Mesendoderm (in vitro differentiated cells): ENCODE results near the gene TRPC6.
A peak's percentile ranks its signal among the peaks of the same experiment; 100 is the strongest.

Experiments used
- DNase-seq: peaks from one replicate; pipeline ENCODE4 v3.0.0; 2013
- H2AK5ac ChIP-seq: 2 replicates; pipeline ENCODE4 v1.6.1; 2013; ENCODE audit warnings: low read length, inconsistent platforms
- H2BK120ac ChIP-seq: 2 replicates; pipeline ENCODE4 v1.6.1; 2013; ENCODE audit warnings: low read depth, mild to moderate bottlenecking, low read length, moderate library complexity, mixed read lengths
- H2BK15ac ChIP-seq: replicated peaks from 2 replicates; pipeline ENCODE4 v1.6.1; 2013; ENCODE audit warnings: low read depth, mild to moderate bottlenecking, moderate library complexity
- H2BK5ac ChIP-seq: 2 replicates; pipeline ENCODE4 v1.6.1; 2013; ENCODE audit warnings: low read length, inconsistent platforms
- H3K18ac ChIP-seq: 2 replicates; pipeline ENCODE4 v1.6.1; 2013; ENCODE audit warnings: mild to moderate bottlenecking, low read length, mixed read lengths
- H3K23ac ChIP-seq: one replicate; pipeline ENCODE4 v1.6.1; 2013; ENCODE audit warnings: low read length
- H3K27ac ChIP-seq: 2 replicates; pipeline ENCODE4 v1.5.1; 2013; ENCODE audit warnings: low read depth, mild to moderate bottlenecking, inconsistent platforms, low read length, moderate library complexity
- H3K27me3 ChIP-seq: 2 replicates; pipeline ENCODE4 v1.6.1; 2013; ENCODE audit warnings: low read length, control low read depth, mild to moderate bottlenecking, inconsistent platforms; ENCODE audit not compliant: insufficient read depth, poor library complexity
- H3K36me3 ChIP-seq: 2 replicates; pipeline ENCODE4 v1.6.1; 2013; ENCODE audit warnings: low read length, inconsistent platforms; ENCODE audit not compliant: control insufficient read depth, insufficient read depth
- H3K4ac ChIP-seq: one replicate; pipeline ENCODE4 v1.6.1; 2013; ENCODE audit warnings: low read depth, mild to moderate bottlenecking, low read length, moderate library complexity
- H3K4me1 ChIP-seq: 2 replicates; pipeline ENCODE4 v1.6.1; 2013; ENCODE audit warnings: low read depth, low read length, inconsistent platforms; ENCODE audit not compliant: control insufficient read depth
- H3K4me2 ChIP-seq: 2 replicates; pipeline ENCODE4 v1.6.1; 2013; ENCODE audit warnings: low read length
- H3K4me3 ChIP-seq: 2 replicates; pipeline ENCODE4 v1.5.1; 2013; ENCODE audit warnings: mild to moderate bottlenecking, low read length
- H3K56ac ChIP-seq: one replicate; pipeline ENCODE4 v1.6.1; 2013; ENCODE audit warnings: low read length
- H3K79me1 ChIP-seq: 2 replicates; pipeline ENCODE4 v1.6.1; 2013; ENCODE audit warnings: low read length, inconsistent platforms
- H3K79me2 ChIP-seq: 2 replicates; pipeline ENCODE4 v1.6.1; 2013; ENCODE audit warnings: mild to moderate bottlenecking, low read length; ENCODE audit not compliant: control insufficient read depth, insufficient read depth
- H3K9ac ChIP-seq: 2 replicates; pipeline ENCODE4 v1.6.1; 2013; ENCODE audit warnings: low read length, inconsistent platforms
- H4K5ac ChIP-seq: one replicate; pipeline ENCODE4 v1.6.1; 2013; ENCODE audit warnings: low read length
- H4K8ac ChIP-seq: one replicate; pipeline ENCODE4 v1.6.1; 2013; ENCODE audit warnings: low read depth, mild to moderate bottlenecking, control low read depth, low read length, moderate library complexity
- WGBS: extraction: QIAGEN DNeasy Blood & Tissue Kit; methylation state at CpG from one replicate; pipeline ENCODE4 v1.1.7; 2013; ENCODE audit warnings: low lambda C conversion rate, missing lambda C conversion rate; ENCODE audit not compliant: insufficient coverage; ENCODE audit errors: extremely low coverage; 5-methylcytosine and 5-hydroxymethylcytosine counted together

TRPC6 gene

GRCh38 chr11:101436511-101437142, 147.2 kb downstream of the TRPC6 start:
- no peak overlapping the region for H3K4me3 ChIP-seq

GRCh38 chr11:101435408-101435973, 148.3 kb downstream of the TRPC6 start:
- H3K18ac ChIP-seq: no peak overlapping the region
- H4K8ac ChIP-seq: no peak overlapping the region
- H3K4me1 ChIP-seq: peaks cover under 1% of the 10 kb centered on the region
- H2BK15ac ChIP-seq: no peak overlapping the region
- DNase-seq: no peak
- no peak overlapping the region for H3K27ac ChIP-seq
- no peaks in the 10 kb centered on the region for H3K27me3 ChIP-seq
- WGBS: no CpG with 5 or more reads among the region's 3 CpGs
- H3K56ac ChIP-seq: no peak overlapping the region
- no peak overlapping the region for H3K23ac ChIP-seq
- H3K4ac ChIP-seq: no peak overlapping the region
- H3K9ac ChIP-seq: no peak overlapping the region
- no peaks in the 10 kb centered on the region for H3K79me2 ChIP-seq
- no peaks in the 10 kb centered on the region for H3K36me3 ChIP-seq
- no peak overlapping the region for H2BK120ac ChIP-seq
- no peaks in the 10 kb centered on the region for H3K79me1 ChIP-seq
- no peak overlapping the region for H2BK5ac ChIP-seq
- H3K4me2 ChIP-seq: no peak overlapping the region
- no peak overlapping the region for H3K4me3 ChIP-seq
- no peak overlapping the region for H4K5ac ChIP-seq
- H2AK5ac ChIP-seq: no peak overlapping the region

More at GRCh38 chr11:101436511-101437142, 147.2 kb downstream of the TRPC6 start:
- Histone ChIP-seq H3K79me1 (no peaks in the 10 kb centered on the region), H3K27ac (no peak overlapping the region), H3K56ac (no peak overlapping the region), H3K23ac (no peak overlapping the region), H3K9ac (no peak overlapping the region), H4K8ac (no peak overlapping the region), H2BK120ac (no peak overlapping the region), H2AK5ac (no peak overlapping the region), H3K27me3 (no peaks in the 10 kb centered on the region), H4K5ac (no peak overlapping the region), H3K18ac (no peak overlapping the region), H3K4me1 (no peaks in the 10 kb centered on the region), H3K4ac (no peak overlapping the region), H2BK5ac (no peak overlapping the region), H3K79me2 (no peaks in the 10 kb centered on the region), H3K36me3 (no peaks in the 10 kb centered on the region), H3K4me2 (no peak overlapping the region), H2BK15ac (no peak overlapping the region)
- DNase-seq: peak; percentile 80
- WGBS: no CpG with 5 or more reads among the region's 3 CpGs

DNA sequence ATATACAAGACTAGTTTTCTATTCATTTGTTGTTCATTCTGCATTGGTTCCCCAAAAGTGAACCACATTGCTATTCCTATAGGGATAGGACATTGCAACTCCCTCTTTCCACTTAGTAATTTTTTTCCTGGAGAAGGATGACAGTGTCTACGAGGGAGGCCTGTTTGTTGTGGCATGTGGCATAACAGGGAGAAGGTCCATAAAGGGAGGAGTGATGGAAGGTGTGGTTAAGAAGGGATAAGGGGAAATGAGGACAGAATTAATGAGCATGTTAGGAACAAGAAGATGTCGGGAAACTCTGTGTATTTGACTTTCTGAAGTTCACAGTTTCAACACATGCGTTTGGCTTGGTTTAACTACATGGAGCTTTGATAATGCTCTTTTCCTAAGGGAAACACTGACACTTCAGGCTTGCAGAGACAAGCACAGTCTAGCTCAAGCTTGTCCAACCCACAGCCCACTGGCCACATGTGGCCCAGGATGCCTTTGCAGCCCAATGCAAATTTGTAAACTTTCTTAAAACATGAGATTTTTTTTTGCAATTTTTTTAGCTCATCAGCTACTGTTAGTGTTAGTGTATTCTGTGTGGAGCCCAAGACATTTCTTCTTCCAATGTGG, 149.7 kb downstream of the TRPC6 start:
- Histone ChIP-seq H2AK5ac (no peak overlapping the region), H3K23ac (no peak overlapping the region), H3K4me3 (no peak overlapping the region), H3K4me2 (no peak overlapping the region), H2BK120ac (no peak overlapping the region), H3K4me1 (peaks cover 7% of the 10 kb centered on the region), H3K18ac (no peak overlapping the region), H4K8ac (no peak overlapping the region), H3K79me2 (no peaks in the 10 kb centered on the region), H4K5ac (no peak overlapping the region), H3K4ac (no peak overlapping the region), H2BK15ac (no peak overlapping the region), H3K27ac (no peak overlapping the region), H3K9ac (no peak overlapping the region), H3K36me3 (no peaks in the 10 kb centered on the region), H3K79me1 (no peaks in the 10 kb centered on the region), H3K56ac (no peak overlapping the region), H2BK5ac (no peak overlapping the region), H3K27me3 (no peaks in the 10 kb centered on the region)
- no CpG with 5 or more reads among the region's 3 CpGs for WGBS
- DNase-seq: no peak

DNA sequence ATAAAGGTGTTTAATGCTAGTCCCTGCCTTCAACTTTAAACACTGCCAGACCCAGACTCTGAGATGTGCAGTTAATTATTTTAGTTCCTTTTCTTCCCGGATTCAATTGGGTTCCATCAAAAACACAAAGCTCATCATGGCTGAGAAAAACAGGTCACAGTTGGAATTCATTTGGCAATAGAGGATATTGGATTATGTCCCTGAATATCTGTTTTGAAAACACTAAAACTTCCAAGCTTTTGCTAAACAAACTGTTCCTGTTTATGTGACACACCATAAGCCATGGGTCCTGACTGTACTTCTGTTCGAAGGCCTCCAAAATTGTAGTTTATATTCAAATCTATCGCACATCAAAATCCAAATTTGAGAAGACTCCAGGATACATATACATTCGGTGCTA, 150.7 kb downstream of the TRPC6 start:
- H3K23ac ChIP-seq: no peak overlapping the region
- peaks cover 8% of the 10 kb centered on the region for H3K4me1 ChIP-seq
- no CpG with 5 or more reads among the region's 4 CpGs for WGBS

GRCh38 chr11:101429703-101430540, 153.9 kb downstream of the TRPC6 start:
- no peak overlapping the region for H3K56ac ChIP-seq
- H3K79me2 ChIP-seq: no peaks in the 10 kb centered on the region
- no peaks in the 10 kb centered on the region for H3K79me1 ChIP-seq
- H3K4ac ChIP-seq: peak overlapping the region; percentile 70
- WGBS: no CpG with 5 or more reads among the region's 2 CpGs
- peak overlapping the region; percentile 59 for H3K27ac ChIP-seq
- H3K4me1 ChIP-seq: peaks cover 8% of the 10 kb centered on the region
- H3K27me3 ChIP-seq: no peaks in the 10 kb centered on the region
- no peak overlapping the region for H2BK15ac ChIP-seq
- peak; percentile 74 for DNase-seq
- H2BK5ac ChIP-seq: no peak overlapping the region
- H4K5ac ChIP-seq: no peak overlapping the region
- H2BK120ac ChIP-seq: peak overlapping the region; percentile 82
- peak overlapping the region; percentile 94 for H3K18ac ChIP-seq
- no peak overlapping the region for H3K23ac ChIP-seq
- no peak overlapping the region for H3K4me2 ChIP-seq
- no peak overlapping the region for H2AK5ac ChIP-seq
- H3K9ac ChIP-seq: no peak overlapping the region
- no peak overlapping the region for H3K4me3 ChIP-seq
- H4K8ac ChIP-seq: peak overlapping the region; percentile 65
- no peaks in the 10 kb centered on the region for H3K36me3 ChIP-seq

More for the DNA sequence above, 150.7 kb downstream of the TRPC6 start:
- Histone ChIP-seq H3K4me2 (no peak overlapping the region), H3K56ac (no peak overlapping the region), H2AK5ac (no peak overlapping the region), H3K79me2 (no peaks in the 10 kb centered on the region), H3K36me3 (no peaks in the 10 kb centered on the region), H2BK5ac (no peak overlapping the region), H3K4me3 (no peak overlapping the region), H3K4ac (no peak overlapping the region), H4K5ac (no peak overlapping the region), H3K27ac (no peak overlapping the region), H3K27me3 (no peaks in the 10 kb centered on the region), H3K79me1 (no peaks in the 10 kb centered on the region), H2BK15ac (no peak overlapping the region), H3K9ac (no peak overlapping the region), H4K8ac (no peak overlapping the region), H2BK120ac (no peak overlapping the region), H3K18ac (no peak overlapping the region)
- no peak for DNase-seq
